Liver (tissue), 9 donors: ENCODE results near the gene ZNF557. TPM values are rescaled to one million over a fixed set of nuclear protein-coding genes. Genes with fewer than 3 reads are reported as not detected.

Source experiments
- DNase-seq: peaks from one replicate; pipeline ENCODE4 v3.0.0-alpha.2; 2017; ENCODE audit warnings: low spot score
- H3K27ac ChIP-seq, 2 donors: one replicate each; pipeline ENCODE4 v1.7.0; 2013; ENCODE audit warnings: inconsistent platforms in 2 of 2, low read length in 2 of 2, control low read depth in 1 of 2, low read depth in 1 of 2, mild to moderate bottlenecking in 1 of 2
- H3K27me3 ChIP-seq, 4 donors: one replicate each; pipeline versions ENCODE4 v1.6.1 to v1.7.0; 2013; ENCODE audit warnings: low read length in 3 of 4, inconsistent platforms in 1 of 4, mild to moderate bottlenecking in 1 of 4, moderate library complexity in 1 of 4; ENCODE audit not compliant: control insufficient read depth in 4 of 4, insufficient read depth in 4 of 4
- H3K36me3 ChIP-seq, 4 donors: one replicate each; pipeline versions ENCODE4 v1.6.1 to v1.7.0; 2013; ENCODE audit warnings: low read length in 3 of 4, mild to moderate bottlenecking in 3 of 4, low read depth in 1 of 4, moderate library complexity in 1 of 4; ENCODE audit not compliant: control insufficient read depth in 4 of 4, insufficient read depth in 3 of 4
- H3K4me1 ChIP-seq, 4 donors: one replicate each; pipeline versions ENCODE4 v1.6.1 to v1.7.0; 2013; ENCODE audit warnings: low read length in 3 of 4, mild to moderate bottlenecking in 3 of 4, moderate library complexity in 1 of 4; ENCODE audit not compliant: control insufficient read depth in 4 of 4, insufficient read depth in 4 of 4
- H3K4me3 ChIP-seq, 3 donors: one replicate each; pipeline versions ENCODE4 v1.6.1 to v1.7.0; 2013; ENCODE audit warnings: low read length in 3 of 3, control low read depth in 1 of 3, low read depth in 1 of 3, mild to moderate bottlenecking in 1 of 3
- H3K9ac ChIP-seq, 2 donors: one replicate each; pipeline ENCODE4 v1.7.0; 2013; ENCODE audit warnings: low read length in 2 of 2, mild to moderate bottlenecking in 2 of 2, moderate library complexity in 2 of 2, control low read depth in 1 of 2, low read depth in 1 of 2
- H3K9me3 ChIP-seq, 4 donors: one replicate each; pipeline versions ENCODE4 v1.6.1 to v1.7.0; 2013; ENCODE audit warnings: low read length in 3 of 4; ENCODE audit not compliant: control insufficient read depth in 4 of 4
- ATF3 ChIP-seq: IDR thresholded peaks from 2 replicates; pipeline ENCODE4 v1.6.1; 2016; ENCODE audit warnings: antibody characterized with exemption
- CTCF ChIP-seq: fragments of 150-350 bp; IDR thresholded peaks from 2 replicates; pipeline ENCODE4 v1.5.1; 2017; ENCODE audit warnings: improper control_type of control experiment, low read depth, low read length; ENCODE audit not compliant: missing input control
- EGR1 ChIP-seq, 2 donors: IDR thresholded peaks; 2 replicates each; pipeline ENCODE4 v1.6.1; 2016 to 2018; ENCODE audit warnings: antibody characterized with exemption in 2 of 2, low read depth in 2 of 2
- FOXA1 ChIP-seq: IDR thresholded peaks from 2 replicates; pipeline ENCODE4 v1.6.1; 2016; ENCODE audit warnings: antibody characterized with exemption
- GABPA ChIP-seq, 2 donors: IDR thresholded peaks in 1 of 2; conservative IDR thresholded peaks in 1 of 2; 2 replicates each; pipeline ENCODE4 v1.6.1; 2016; ENCODE audit warnings: antibody characterized with exemption in 2 of 2, mild to moderate bottlenecking in 1 of 2, moderate library complexity in 1 of 2
- HNF4A ChIP-seq, 2 donors: conservative IDR thresholded peaks; 2 replicates each; pipeline ENCODE4 v1.6.1; 2016; ENCODE audit warnings: antibody characterized with exemption in 2 of 2, mild to moderate bottlenecking in 2 of 2
- HNF4G ChIP-seq: IDR thresholded peaks from 2 replicates; pipeline ENCODE4 v1.6.1; 2016; ENCODE audit warnings: antibody characterized with exemption
- JUND ChIP-seq, 2 donors: IDR thresholded peaks; 2 replicates each; pipeline ENCODE4 v1.6.1; 2016; ENCODE audit warnings: antibody characterized with exemption in 2 of 2
- NR2F2 ChIP-seq: IDR thresholded peaks from 2 replicates; pipeline ENCODE4 v1.6.1; 2016; ENCODE audit warnings: antibody characterized with exemption
- RAD21 ChIP-seq, 2 donors: IDR thresholded peaks; 2 replicates each; pipeline ENCODE4 v1.6.1; 2016; ENCODE audit warnings: antibody characterized with exemption in 2 of 2, mild to moderate bottlenecking in 2 of 2
- RXRA ChIP-seq, 2 donors: IDR thresholded peaks; 2 replicates each; pipeline ENCODE4 v1.6.1; 2017 to 2018; ENCODE audit warnings: antibody characterized with exemption in 2 of 2, mild to moderate bottlenecking in 1 of 2
- SP1 ChIP-seq: IDR thresholded peaks from 2 replicates; pipeline ENCODE4 v1.6.1; 2018; ENCODE audit warnings: antibody characterized with exemption, mild to moderate bottlenecking
- TAF1 ChIP-seq: conservative IDR thresholded peaks from 2 replicates; pipeline ENCODE4 v1.6.1; 2016; ENCODE audit warnings: antibody characterized with exemption, mild to moderate bottlenecking
- YY1 ChIP-seq: IDR thresholded peaks from 2 replicates; pipeline ENCODE4 v1.6.1; 2016; ENCODE audit warnings: antibody characterized with exemption, mild to moderate bottlenecking
- WGBS: extraction: QIAGEN DNeasy Blood & Tissue Kit; methylation state at CpG from one replicate; pipeline ENCODE4 v1.1.7; 2013; 5-methylcytosine and 5-hydroxymethylcytosine counted together
- polyA plus RNA-seq, 2 donors: library from polyadenylated mRNA; stranded (reverse) in 1 of 2; unstranded in 1 of 2; fragments of 200-250 nt in 1 of 2; fragments of >200 nt in 1 of 2; fragmentation: Nextera tagmentation in 1 of 2; extraction: Ambion mirVana in 1 of 2; gene quantifications; one replicate each; pipeline versions ENCODE4 v1.2.1 to v1.2.3, GENCODE V29; 2013 to 2015
- total RNA-seq, 2 donors: library from RNA; depleted of rRNA; stranded (reverse); fragments of >200 nt; gene quantifications; one replicate each; pipeline ENCODE4 v1.2.3, GENCODE V29; 2014
- TF ChIP-seq, protein P1 (sequence below): IDR thresholded peaks from 2 replicates; pipeline ENCODE4 v1.6.1; 2016; ENCODE audit warnings: antibody characterized with exemption
- TF ChIP-seq, protein P2 (sequence below): IDR thresholded peaks from 2 replicates; pipeline ENCODE4 v1.6.1; 2016; ENCODE audit warnings: antibody characterized with exemption, mild to moderate bottlenecking
- TF ChIP-seq, protein P3 (sequence below): IDR thresholded peaks from 2 replicates; pipeline ENCODE4 v1.6.1; 2016; ENCODE audit warnings: antibody characterized with exemption
- donor health status: healthy.
- donor health status: healthy.
- donor health status: healthy.
- donor health status: healthy.
- donor health status: healthy.

Gene ZNF557
- total and polyA plus RNA-seq, 4 donors, result 1.4 to 6.0 (median 3.8) TPM

DNA sequence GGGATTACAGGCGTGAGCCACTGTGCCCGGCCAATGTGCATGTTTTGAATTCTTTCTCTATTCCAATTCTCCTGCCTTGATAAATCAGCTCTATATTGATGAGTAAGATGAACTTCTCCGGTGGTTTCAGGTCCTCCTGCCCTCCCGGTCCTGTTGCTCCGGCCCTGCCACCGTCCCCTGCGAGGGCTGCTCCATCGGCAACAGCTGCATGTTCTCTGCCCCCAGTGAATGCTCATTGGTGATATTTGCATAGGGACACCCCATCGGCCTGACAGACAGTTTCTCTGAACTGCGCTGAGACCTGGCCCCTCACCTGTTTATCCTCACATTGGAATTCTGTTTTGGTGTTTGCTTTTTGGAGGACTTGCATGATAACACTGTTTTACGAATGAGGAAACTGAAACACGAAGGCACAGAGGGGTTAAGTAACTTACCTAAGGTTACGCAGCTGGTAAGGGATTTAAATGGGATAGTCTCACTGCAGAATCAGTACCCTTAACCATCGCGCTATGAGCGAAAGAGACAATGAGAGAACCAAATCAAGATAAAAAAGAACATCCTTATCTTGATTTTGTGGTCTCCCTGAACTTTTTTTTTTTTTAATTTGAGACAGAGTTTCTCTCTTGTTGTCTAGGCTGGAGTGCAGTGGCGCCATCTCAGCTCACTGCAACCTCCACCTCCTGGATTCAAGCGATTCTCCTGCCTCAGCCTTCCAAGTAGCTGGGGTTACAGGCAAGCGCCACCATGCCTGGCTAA is 32.2 kb downstream of the ZNF557 start:
- Histone ChIP-seq H3K4me3 (no peak overlapping the region), H3K9me3 (peaks cover 0 to 2% (median 0%) of the 10 kb centered on the region in 4 donors), H3K9ac (no peak overlapping the region), H3K27me3 (no peaks in the 10 kb centered on the region), H3K36me3 (no peaks in the 10 kb centered on the region), H3K4me1 (peaks cover 0 to 2% (median 0%) of the 10 kb centered on the region in 4 donors), H3K27ac (no peak overlapping the region)
- DNase-seq, result no peak
- TF ChIP-seq EGR1 (IDR thresholded peaks at IDR 0.05; ENCODE audit: low read depth in 2 of 2) (no peak), FOXA1 (no peak), HNF4A (conservative IDR thresholded peaks at IDR 0.05) (no peak), ATF3 (no peak), HNF4G (no peak), TAF1 (no peak), JUND (IDR thresholded peaks at IDR 0.05) (no peak), RXRA (IDR thresholded peaks at IDR 0.05) (no peak), GABPA (IDR thresholded peaks at IDR 0.05 in 1 of 2, conservative IDR thresholded peaks at IDR 0.05 in 1 of 2) (no peak), RAD21 (IDR thresholded peaks at IDR 0.05) (no peak)
- TF ChIP-seq, protein P1, sequence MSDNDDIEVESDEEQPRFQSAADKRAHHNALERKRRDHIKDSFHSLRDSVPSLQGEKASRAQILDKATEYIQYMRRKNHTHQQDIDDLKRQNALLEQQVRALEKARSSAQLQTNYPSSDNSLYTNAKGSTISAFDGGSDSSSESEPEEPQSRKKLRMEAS, result no peak
- TF ChIP-seq, protein P2, sequence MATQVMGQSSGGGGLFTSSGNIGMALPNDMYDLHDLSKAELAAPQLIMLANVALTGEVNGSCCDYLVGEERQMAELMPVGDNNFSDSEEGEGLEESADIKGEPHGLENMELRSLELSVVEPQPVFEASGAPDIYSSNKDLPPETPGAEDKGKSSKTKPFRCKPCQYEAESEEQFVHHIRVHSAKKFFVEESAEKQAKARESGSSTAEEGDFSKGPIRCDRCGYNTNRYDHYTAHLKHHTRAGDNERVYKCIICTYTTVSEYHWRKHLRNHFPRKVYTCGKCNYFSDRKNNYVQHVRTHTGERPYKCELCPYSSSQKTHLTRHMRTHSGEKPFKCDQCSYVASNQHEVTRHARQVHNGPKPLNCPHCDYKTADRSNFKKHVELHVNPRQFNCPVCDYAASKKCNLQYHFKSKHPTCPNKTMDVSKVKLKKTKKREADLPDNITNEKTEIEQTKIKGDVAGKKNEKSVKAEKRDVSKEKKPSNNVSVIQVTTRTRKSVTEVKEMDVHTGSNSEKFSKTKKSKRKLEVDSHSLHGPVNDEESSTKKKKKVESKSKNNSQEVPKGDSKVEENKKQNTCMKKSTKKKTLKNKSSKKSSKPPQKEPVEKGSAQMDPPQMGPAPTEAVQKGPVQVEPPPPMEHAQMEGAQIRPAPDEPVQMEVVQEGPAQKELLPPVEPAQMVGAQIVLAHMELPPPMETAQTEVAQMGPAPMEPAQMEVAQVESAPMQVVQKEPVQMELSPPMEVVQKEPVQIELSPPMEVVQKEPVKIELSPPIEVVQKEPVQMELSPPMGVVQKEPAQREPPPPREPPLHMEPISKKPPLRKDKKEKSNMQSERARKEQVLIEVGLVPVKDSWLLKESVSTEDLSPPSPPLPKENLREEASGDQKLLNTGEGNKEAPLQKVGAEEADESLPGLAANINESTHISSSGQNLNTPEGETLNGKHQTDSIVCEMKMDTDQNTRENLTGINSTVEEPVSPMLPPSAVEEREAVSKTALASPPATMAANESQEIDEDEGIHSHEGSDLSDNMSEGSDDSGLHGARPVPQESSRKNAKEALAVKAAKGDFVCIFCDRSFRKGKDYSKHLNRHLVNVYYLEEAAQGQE, result no peak
- 39% methylated on average over 19 of the region's 19 CpGs for WGBS

DNA sequence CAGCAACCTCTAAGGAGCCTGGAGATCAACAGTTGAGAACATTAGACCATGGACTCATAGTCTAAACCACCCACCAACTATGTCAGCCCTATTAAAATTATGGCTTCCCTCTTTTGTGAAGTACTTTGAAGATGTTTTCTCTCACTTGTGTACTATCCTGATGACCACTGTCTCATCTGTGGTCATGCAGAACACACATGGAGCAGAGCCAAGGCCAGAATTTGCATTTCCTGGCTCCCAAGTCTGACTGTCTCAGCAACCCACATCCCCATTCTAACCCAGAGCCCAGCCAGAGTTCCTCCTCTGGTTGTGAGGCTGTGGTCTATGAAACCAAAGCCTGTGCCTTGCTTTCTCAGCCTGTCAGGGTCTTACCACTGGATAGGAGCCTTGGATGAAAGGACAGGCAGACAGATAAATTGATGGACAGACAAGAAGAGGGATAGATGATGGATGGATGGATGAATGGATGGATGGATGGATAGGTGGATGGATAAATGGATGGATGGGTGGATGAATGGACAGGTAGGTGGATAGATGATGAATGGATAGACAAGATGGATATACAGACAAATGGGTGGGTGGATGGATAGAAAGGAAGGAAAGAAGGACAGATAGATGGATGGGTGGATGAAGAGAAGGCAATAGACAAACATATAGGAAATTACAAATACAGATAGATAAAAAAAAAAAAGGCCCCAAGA is 35.4 kb downstream of the ZNF557 start:
- Histone ChIP-seq H3K27me3 (no peaks in the 10 kb centered on the region), H3K9me3 (no peaks in the 10 kb centered on the region), H3K36me3 (no peaks in the 10 kb centered on the region), H3K27ac (no peak overlapping the region), H3K9ac (no peak overlapping the region), H3K4me1 (no peaks in the 10 kb centered on the region), H3K4me3 (no peak overlapping the region)
- no peak for DNase-seq
- TF ChIP-seq JUND (IDR thresholded peaks at IDR 0.05), result no peak
- TF ChIP-seq NR2F2, result no peak
- no peak for TF ChIP-seq ATF3
- TF ChIP-seq, protein P2, result no peak
- no peak for TF ChIP-seq CTCF
- TF ChIP-seq, protein P3, sequence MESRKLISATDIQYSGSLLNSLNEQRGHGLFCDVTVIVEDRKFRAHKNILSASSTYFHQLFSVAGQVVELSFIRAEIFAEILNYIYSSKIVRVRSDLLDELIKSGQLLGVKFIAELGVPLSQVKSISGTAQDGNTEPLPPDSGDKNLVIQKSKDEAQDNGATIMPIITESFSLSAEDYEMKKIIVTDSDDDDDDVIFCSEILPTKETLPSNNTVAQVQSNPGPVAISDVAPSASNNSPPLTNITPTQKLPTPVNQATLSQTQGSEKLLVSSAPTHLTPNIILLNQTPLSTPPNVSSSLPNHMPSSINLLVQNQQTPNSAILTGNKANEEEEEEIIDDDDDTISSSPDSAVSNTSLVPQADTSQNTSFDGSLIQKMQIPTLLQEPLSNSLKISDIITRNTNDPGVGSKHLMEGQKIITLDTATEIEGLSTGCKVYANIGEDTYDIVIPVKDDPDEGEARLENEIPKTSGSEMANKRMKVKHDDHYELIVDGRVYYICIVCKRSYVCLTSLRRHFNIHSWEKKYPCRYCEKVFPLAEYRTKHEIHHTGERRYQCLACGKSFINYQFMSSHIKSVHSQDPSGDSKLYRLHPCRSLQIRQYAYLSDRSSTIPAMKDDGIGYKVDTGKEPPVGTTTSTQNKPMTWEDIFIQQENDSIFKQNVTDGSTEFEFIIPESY, result no peak
- TF ChIP-seq, protein P1, result no peak
- no peak for TF ChIP-seq TAF1
- no peak for TF ChIP-seq RAD21 (IDR thresholded peaks at IDR 0.05)
- TF ChIP-seq HNF4G, result no peak
- no peak for TF ChIP-seq RXRA (IDR thresholded peaks at IDR 0.05)
- no peak for TF ChIP-seq SP1
- no peak for TF ChIP-seq YY1
- TF ChIP-seq FOXA1, result no peak
- TF ChIP-seq HNF4A (conservative IDR thresholded peaks at IDR 0.05), result no peak
- no peak for TF ChIP-seq GABPA (IDR thresholded peaks at IDR 0.05 in 1 of 2, conservative IDR thresholded peaks at IDR 0.05 in 1 of 2)
